GDM1 (cell line): ENCODE measurements around the gene PCGF5.
A peak's percentile ranks its signal among the peaks of the same experiment; 100 is the strongest.
"Not testable (repeated sequence)": the region's sequence is repeated elsewhere in the genome, so short reads cannot be mapped to it uniquely, and the experiment has no call there.

Experiments
- DNase-seq: peaks from one replicate; lab custom pipeline; 2025; lab: John Stamatoyannopoulos, UW

The PCGF5 gene

GRCh38 chr10:91286572-91286971 lies 66.1 kb downstream of the PCGF5 start:
- no peak for DNase-seq

DNA sequence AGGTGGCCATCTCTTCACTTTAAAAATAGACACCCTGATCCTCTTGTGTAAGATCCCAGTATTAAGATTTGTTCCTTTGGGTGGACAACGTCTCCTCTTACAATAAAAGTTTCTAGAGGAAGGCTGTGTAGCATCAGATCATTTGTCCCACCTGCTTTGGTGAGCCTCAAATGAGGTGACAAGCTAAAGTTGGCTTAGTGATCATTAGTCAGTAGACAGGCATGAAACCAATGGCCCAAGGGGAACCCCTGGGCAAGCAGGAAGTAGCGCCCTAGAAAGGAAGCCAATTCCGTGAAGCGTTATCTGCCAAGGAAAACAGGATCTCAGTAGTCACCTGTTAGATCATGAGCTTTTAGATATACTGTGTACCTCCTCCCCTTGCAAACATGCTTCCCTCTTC lies 66.8 kb downstream of the PCGF5 start:
- no peak for DNase-seq

DNA sequence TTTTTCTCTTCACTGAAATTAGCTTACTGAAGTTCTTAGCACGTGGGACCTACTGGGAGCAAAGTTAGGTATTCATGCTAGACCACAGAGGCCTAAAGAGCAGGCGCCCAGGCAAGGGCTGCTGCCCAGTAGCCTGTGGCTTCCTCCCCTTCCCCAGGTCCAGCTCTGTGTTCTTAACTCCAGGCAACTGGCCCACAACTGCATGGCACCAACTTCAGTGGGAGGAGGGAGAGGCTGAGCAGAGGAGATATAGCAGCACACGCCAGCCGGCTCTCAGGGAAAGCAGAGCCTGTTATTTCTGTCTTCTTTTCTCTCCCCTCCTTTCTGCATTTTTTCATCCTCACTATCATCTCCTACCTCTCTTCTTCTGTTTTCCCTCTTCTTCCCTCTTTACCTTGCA lies 67.4 kb downstream of the PCGF5 start:
- DNase-seq, result no peak

GRCh38 chr10:91289305-91289704 lies 68.8 kb downstream of the PCGF5 start:
- no peak for DNase-seq

- no peak for DNase-seq
Measured at GRCh38 chr10:91290607-91291006, 70.1 kb downstream of the PCGF5 start.

- no peak for DNase-seq
Measured at GRCh38 chr10:91294134-91294906, 73.9 kb downstream of the PCGF5 start.

- no peak for DNase-seq
Measured at GRCh38 chr10:91295346-91295745, 74.9 kb downstream of the PCGF5 start.

- DNase-seq, result no peak
Measured at GRCh38 chr10:91296471-91296870, 76.0 kb downstream of the PCGF5 start.

GRCh38 chr10:91298224-91298871 lies 77.9 kb downstream of the PCGF5 start:
- peak; percentile 67 for DNase-seq

- no peak for DNase-seq
Measured at GRCh38 chr10:91299999-91300575, 79.6 kb downstream of the PCGF5 start.

DNA sequence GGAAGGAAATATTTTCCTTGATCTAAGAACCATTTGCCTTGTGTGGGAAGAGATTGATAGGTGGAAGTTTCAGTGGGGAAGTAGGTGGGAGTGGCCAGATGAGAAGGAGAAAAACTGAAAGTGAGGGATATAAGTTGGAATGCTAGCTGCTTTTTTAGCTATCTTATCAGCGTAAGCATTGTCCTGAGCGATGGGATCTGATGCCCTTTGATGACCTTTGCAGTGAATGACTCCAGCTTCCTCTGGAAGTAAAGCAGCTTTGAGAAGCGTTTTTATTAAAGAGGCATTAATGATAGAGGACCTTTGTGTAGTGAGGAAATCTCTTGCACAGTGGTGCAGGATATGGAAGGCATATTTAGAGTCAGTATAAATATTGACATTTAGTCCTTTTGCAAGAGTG lies 82.5 kb downstream of the PCGF5 start:
- DNase-seq, result not testable (repeated sequence)

GRCh38 chr10:91305979-91306378 lies 85.5 kb downstream of the PCGF5 start:
- DNase-seq, result not testable (repeated sequence)

DNA sequence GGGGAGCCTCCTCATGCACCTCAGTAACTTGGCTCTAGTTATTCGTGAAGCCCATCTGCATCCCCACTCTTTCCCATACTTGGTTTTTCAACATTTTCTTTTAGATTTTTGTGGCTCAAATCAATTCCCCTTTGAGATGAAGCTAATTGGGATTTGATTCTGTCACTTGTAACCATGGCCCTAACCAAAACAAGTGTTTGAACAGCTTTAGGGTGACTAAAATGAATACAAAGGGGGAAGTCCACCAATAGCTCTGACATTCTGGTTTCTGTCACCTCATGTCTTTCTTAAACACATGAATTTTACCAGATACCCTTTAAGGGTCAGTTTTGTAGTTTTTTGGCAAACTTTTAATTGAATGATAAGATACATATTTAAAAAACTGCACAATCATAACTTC lies 87.0 kb downstream of the PCGF5 start:
- no peak for DNase-seq

DNA sequence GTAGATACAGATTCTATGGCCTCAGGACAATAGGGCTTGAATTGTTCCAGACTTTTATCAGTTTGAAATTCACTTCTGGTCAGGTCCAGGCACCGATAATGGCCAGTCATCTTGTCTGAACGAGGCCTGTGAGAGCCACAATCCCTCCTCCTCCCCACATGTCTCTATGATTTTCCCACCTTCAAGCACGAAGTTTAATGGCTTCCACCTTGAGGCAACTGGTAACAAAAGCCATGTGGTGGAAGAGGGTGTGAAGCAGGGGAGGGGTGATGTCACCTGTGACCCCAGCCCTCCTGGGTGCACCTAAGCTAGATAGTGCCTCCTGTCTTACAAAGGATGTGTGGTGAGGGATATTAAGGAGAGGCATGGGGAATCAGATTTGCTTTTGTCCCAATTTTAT lies 89.2 kb downstream of the PCGF5 start:
- no peak for DNase-seq

GRCh38 chr10:91311601-91312381 lies 91.3 kb downstream of the PCGF5 start:
- DNase-seq, result no peak

- DNase-seq, result no peak
Measured at GRCh38 chr10:91312382-91312733, 91.9 kb downstream of the PCGF5 start.

DNA sequence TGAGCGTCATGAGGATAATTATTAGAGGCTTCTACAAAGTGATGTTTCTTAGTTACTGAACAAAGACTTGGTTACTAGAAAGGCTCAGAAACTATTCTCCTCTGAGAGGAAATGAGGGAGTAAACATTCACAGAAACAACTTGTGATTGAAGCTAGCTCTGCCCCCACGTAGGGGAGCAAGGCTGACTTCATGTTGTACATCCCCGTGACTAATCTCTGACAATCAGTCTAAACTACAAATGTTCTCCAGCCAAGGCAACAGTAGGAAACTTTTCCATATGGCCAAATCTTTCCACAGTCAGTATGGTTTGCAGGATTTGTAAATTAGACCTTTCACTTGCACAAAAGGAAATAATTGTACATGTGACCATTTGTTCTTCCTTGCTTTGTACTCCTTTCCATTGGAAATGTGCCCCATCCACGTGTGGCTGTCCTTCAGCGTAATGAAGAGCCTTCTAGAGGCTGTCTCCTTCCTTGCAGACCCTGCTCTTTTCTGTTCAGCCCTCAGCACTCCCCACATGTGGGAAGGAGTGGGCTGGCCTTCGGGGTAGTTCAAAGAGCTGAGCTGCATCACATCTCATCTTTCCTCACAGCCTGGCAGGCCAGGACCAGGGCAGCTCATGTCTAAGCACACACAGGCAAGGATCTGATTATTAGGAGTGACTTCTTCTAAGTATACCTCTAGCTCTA lies 93.5 kb downstream of the PCGF5 start:
- no peak for DNase-seq

DNA sequence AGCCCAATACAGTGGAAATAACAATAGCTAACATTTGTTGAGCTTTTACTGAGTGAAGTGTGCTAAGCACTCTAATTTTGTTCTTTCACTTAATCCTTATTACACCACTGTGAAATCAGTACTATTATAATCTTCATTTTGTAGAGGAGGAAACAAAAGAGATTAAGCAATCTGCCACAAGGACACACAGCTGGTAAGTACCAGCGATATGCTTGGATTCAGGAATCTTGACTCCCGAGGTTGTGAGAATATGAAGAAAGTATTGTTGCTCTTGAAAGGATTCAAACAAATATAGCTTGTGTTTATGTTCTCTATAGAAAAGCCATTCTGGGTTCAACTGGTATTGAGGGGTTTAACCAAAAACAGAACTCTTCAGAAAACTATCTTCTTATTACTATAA lies 96.0 kb downstream of the PCGF5 start:
- no peak for DNase-seq

- no peak for DNase-seq
Measured at GRCh38 chr10:91317541-91317940, 97.1 kb downstream of the PCGF5 start.

GRCh38 chr10:91319336-91319735 lies 98.9 kb downstream of the PCGF5 start:
- no peak for DNase-seq

DNA sequence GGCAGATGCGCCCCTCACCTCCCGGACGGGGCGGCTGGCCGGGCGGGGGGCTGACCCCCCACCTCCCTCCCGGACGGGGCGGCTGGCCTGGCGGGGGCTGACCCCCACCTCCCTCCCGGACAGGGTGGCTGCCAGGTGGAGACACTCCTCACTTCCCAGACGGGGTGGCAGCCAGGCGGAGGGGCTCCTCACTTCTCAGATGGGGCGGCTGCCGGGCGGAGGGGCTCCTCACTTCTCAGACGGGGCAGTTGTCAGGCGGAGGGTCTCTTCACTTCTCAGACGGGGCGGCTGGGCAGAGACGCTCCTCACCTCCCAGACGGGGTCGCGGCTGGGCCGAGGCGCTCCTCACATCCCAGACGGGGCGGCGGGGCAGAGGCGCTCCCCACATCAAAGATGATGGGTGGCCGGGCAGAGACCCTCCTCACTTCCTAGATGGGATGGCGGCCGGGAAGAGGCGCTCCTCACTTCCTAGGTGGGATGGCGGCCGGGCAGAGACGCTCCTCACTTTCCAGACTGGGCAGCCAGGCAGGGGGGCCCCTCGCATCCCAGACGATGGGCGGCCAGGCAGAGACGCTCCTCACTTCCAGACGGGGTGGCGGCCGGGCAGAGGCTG lies 102.9 kb downstream of the PCGF5 start:
- not testable (repeated sequence) for DNase-seq
